H1 (cell line): ENCODE measurements around the gene ELMOD2. TPM values are rescaled to one million over a fixed set of nuclear protein-coding genes. Genes with fewer than 3 reads are reported as not detected.

Experiments used
- CBX8 ChIP-seq: fragments of 300-800, 300-1000 bp; sonication (generic); IDR thresholded peaks from 2 replicates; pipeline ENCODE4 v1.7.1; 2016; ENCODE audit warnings: low read depth, low read length, borderline replicate concordance
- CHD7 ChIP-seq: fragments of 300-600 bp; sonication (generic); IDR thresholded peaks from 2 replicates; pipeline ENCODE4 v1.7.1; 2012; ENCODE audit warnings: low read length, moderate library complexity, mild to moderate bottlenecking, inconsistent platforms; ENCODE audit not compliant: insufficient replicate concordance
- CTBP2 ChIP-seq: IDR thresholded peaks from 2 replicates; pipeline ENCODE4 v1.7.0; 2011; ENCODE audit warnings: borderline replicate concordance, mild to moderate bottlenecking, moderate library complexity, mixed read lengths, low read length; ENCODE audit not compliant: insufficient read depth, insufficient read length
- EGR1 ChIP-seq: IDR thresholded peaks from 2 replicates; pipeline ENCODE4 v1.6.1; 2011; ENCODE audit warnings: low read depth, low read length, borderline replicate concordance
- GABPA ChIP-seq: IDR thresholded peaks from 2 replicates; pipeline ENCODE4 v1.6.1; 2011; ENCODE audit warnings: mild to moderate bottlenecking, low read length, moderate library complexity, borderline replicate concordance; ENCODE audit not compliant: insufficient read depth
- JUN ChIP-seq: IDR thresholded peaks from 2 replicates; pipeline ENCODE4 v1.6.1; 2011; ENCODE audit warnings: low read depth, mild to moderate bottlenecking, improper control_type of control experiment, low read length
- POLR2AphosphoS5 ChIP-seq: IDR thresholded peaks from 2 replicates; pipeline ENCODE4 v1.6.1; 2011; ENCODE audit warnings: low read depth, low read length
- RNF2 ChIP-seq: fragments of 200-900, 300-1000 bp; sonication (generic); IDR thresholded peaks from 2 replicates; pipeline ENCODE4 v1.7.1; 2016; ENCODE audit warnings: borderline replicate concordance, low read depth, mild to moderate bottlenecking, antibody characterized with exemption, low read length; ENCODE audit not compliant: poor library complexity, severe bottlenecking; ENCODE audit errors: missing control alignments
- TEAD4 ChIP-seq: IDR thresholded peaks from 2 replicates; pipeline ENCODE4 v1.6.1; 2012; ENCODE audit warnings: low read depth, low read length, inconsistent platforms, mixed read lengths
- polyA plus RNA-seq, 7 experiments: library from polyadenylated mRNA; depleted of rRNA in 3 of 7; stranded (reverse) in 5 of 7; unstranded in 2 of 7; fragments of >200 nt in 5 of 7; fragments of 200-250 nt in 2 of 7; gene quantifications; 1 replicate in 5 of 7; 2 replicates in 1 of 7; 4 replicates in 1 of 7; pipeline versions ENCODE4 v1.2.1 to v1.2.3, GENCODE V29; 2011 to 2013; ENCODE audit warnings: missing spikeins in 2 of 7, mixed read lengths in 2 of 7
- total RNA-seq: library from RNA; stranded (reverse); fragmentation: NEBNext Ultra II Directional; extraction: Animal tissue kit (Norgen Biotek cat#: 25700); gene quantifications from 2 replicates; pipeline ENCODE4 v1.2.1, GENCODE V29; 2021

ELMOD2 gene
- total and polyA plus RNA-seq, 2 of the 8 experiments (the other 6 are each of a cell fraction or from before 2014, with no cell fraction given), result 6.6 to 27.9 TPM

GRCh38 chr4:140584439-140584838 is 60.5 kb downstream of the ELMOD2 start (continued):
- no peak for TF ChIP-seq CHD7
- TF ChIP-seq POLR2AphosphoS5, result no peak
- no peak for TF ChIP-seq TEAD4
- TF ChIP-seq EGR1, result no peak
- no peak for TF ChIP-seq GABPA
- no peak for TF ChIP-seq RNF2
- TF ChIP-seq CTBP2, result no peak
- no peak for TF ChIP-seq CBX8
- TF ChIP-seq JUN, result no peak
